Hepatocyte (in vitro differentiated cells): ENCODE results near the gene AMBRA1.

Experiments
- CTCF ChIP-seq: fragments of 200-600 bp; sonication (generic); IDR thresholded peaks from 2 replicates; pipeline ENCODE4 v1.5.1; 2016; ENCODE audit warnings: antibody characterized with exemption, mild to moderate bottlenecking; ENCODE audit not compliant: poor library complexity
- EZH2 ChIP-seq: fragments of 200-600 bp; sonication (generic); IDR thresholded peaks from 2 replicates; pipeline ENCODE4 v1.6.1; 2016; ENCODE audit warnings: antibody characterized with exemption, mild to moderate bottlenecking, borderline replicate concordance

GRCh38 chr11:46361283-46362155 is 232.3 kb downstream of the AMBRA1 start:
- no peak for TF ChIP-seq EZH2
- TF ChIP-seq CTCF = no peak
